Lower lobe of right lung (tissue), 2 donors: ENCODE measurements around the gene HECTD4. TPM values are rescaled to one million over a fixed set of nuclear protein-coding genes. Genes with fewer than 3 reads are reported as not detected.

ENCODE experiments used
- ATAC-seq, 2 donors: fragments of 200-7000 bp; cut with Tn5 transposase; one replicate each; pipeline ENCODE4 v1.9.1; 2020 to 2022; ENCODE audit warnings: mild to moderate bottlenecking in 2 of 2, moderate library complexity in 2 of 2
- DNase-seq: peaks from one replicate; pipeline ENCODE4 v3.0.0-alpha.2; 2020
- H3K27ac ChIP-seq: fragments of 200-600 bp; one replicate; pipeline ENCODE4 v1.8.0; 2022
- H3K27me3 ChIP-seq: fragments of 200-600 bp; one replicate; pipeline ENCODE4 v1.8.0; 2022; ENCODE audit warnings: low read depth
- H3K36me3 ChIP-seq: fragments of 200-600 bp; one replicate; pipeline ENCODE4 v1.8.0; 2022; ENCODE audit warnings: mild to moderate bottlenecking
- H3K4me1 ChIP-seq: fragments of 200-600 bp; one replicate; pipeline ENCODE4 v1.8.0; 2022
- H3K4me3 ChIP-seq: fragments of 200-600 bp; one replicate; pipeline ENCODE4 v1.8.0; 2022; ENCODE audit warnings: mild to moderate bottlenecking
- H3K9me3 ChIP-seq: fragments of 200-600 bp; one replicate; pipeline ENCODE4 v1.8.0; 2022
- intact Hi-C: fragments of 100-400 bp; cut with DNase I; formaldehyde crosslinking; loops from one replicate; pipeline ENCODE4 v1.11.0; 2022
- total RNA-seq: library from RNA; stranded (reverse); fragmentation: NEBNext Ultra II Directional; extraction: Animal tissue kit (Norgen Biotek cat#: 25700); gene quantifications from one replicate; pipeline ENCODE4 v1.2.1, GENCODE V29; 2021
- TF ChIP-seq, protein P1 (sequence below): fragments of 200-600 bp; IDR thresholded peaks from one replicate; pipeline ENCODE4 v1.8.0; 2022; ENCODE audit warnings: antibody characterized with exemption, mild to moderate bottlenecking
- donor health status: DM: no; HTN: yes; CAD: no; lungs with severe emphysema.

The HECTD4 gene
- total RNA-seq, 1 donor from 2014 or later, result 54.8 TPM

DNA sequence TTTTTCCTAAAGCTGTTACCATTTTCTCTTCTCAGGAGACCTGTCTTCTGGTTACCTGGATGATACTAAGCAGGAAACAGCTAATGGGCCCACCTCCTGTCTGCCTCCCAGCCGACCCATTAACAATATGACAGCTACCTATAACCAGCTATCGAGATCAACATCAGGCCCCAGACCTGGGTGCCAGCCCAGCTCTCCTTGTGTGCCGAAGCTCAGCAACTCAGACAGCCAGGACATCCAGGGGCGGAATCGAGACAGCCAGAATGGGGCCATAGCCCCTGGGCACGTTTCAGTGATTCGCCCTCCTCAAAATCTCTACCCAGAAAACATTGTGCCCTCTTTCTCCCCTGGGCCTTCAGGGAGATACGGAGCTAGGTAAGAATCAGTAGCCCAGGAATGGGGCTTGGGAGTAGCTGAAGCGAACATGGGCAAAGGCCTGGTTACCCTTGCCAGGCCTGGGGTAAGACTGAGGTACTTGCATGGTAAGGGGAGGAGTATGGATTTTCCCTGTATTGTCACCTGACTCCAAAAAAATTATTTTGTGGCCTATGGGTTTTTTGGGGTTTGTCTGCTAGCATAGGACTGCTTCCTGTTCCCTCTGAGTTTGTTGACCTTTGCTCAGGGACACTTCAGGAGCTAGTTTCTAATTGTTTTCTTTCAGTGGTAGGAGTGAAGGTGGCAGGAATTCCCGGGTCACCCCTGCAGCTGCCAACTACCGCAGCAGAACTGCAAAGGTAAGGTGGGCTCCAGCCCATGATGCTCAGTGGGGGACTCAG, 230.3 kb downstream of the HECTD4 start:
- intact Hi-C loops, result no loop called here
- H3K27ac ChIP-seq, result peak overlapping the region; percentile 24
- H3K4me3 ChIP-seq, result no peak overlapping the region
- DNase-seq (no peak), ATAC-seq (no peak)
- peaks cover 78% of the 10 kb centered on the region for H3K36me3 ChIP-seq
- TF ChIP-seq, protein P1, sequence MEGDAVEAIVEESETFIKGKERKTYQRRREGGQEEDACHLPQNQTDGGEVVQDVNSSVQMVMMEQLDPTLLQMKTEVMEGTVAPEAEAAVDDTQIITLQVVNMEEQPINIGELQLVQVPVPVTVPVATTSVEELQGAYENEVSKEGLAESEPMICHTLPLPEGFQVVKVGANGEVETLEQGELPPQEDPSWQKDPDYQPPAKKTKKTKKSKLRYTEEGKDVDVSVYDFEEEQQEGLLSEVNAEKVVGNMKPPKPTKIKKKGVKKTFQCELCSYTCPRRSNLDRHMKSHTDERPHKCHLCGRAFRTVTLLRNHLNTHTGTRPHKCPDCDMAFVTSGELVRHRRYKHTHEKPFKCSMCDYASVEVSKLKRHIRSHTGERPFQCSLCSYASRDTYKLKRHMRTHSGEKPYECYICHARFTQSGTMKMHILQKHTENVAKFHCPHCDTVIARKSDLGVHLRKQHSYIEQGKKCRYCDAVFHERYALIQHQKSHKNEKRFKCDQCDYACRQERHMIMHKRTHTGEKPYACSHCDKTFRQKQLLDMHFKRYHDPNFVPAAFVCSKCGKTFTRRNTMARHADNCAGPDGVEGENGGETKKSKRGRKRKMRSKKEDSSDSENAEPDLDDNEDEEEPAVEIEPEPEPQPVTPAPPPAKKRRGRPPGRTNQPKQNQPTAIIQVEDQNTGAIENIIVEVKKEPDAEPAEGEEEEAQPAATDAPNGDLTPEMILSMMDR, result no peak
- no peaks in the 10 kb centered on the region for H3K27me3 ChIP-seq
- H3K4me1 ChIP-seq, result no peaks in the 10 kb centered on the region
- H3K9me3 ChIP-seq, result no peaks in the 10 kb centered on the region

DNA sequence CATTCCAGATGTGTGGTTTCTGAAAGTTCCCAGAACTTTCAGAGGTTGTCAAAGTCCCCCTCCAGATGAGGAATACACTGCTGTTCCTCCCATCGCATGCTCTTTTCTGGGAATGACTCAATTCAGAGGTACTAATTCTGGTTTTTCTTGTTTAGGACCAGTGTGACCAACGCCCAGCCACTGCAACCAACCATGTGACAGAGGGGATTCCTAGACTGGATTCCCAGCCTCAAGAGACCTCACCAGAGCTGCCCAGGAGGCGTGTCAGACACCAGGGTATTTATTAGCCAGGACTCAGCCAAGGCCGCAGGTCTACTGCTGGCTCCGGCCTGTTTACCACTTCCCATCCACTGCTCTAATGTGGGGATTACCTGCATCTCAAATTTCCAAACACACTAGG, 232.6 kb downstream of the HECTD4 start:
- Histone ChIP-seq H3K27me3 (no peaks in the 10 kb centered on the region), H3K4me1 (no peaks in the 10 kb centered on the region), H3K27ac (no peak overlapping the region), H3K4me3 (no peak overlapping the region), H3K9me3 (no peaks in the 10 kb centered on the region), H3K36me3 (peaks cover 99% of the 10 kb centered on the region)
- no peak for DNase-seq
- TF ChIP-seq, protein P1, result no peak
- ATAC-seq, result peak; percentile 83 to 88
- intact Hi-C loops, result no loop called here

DNA sequence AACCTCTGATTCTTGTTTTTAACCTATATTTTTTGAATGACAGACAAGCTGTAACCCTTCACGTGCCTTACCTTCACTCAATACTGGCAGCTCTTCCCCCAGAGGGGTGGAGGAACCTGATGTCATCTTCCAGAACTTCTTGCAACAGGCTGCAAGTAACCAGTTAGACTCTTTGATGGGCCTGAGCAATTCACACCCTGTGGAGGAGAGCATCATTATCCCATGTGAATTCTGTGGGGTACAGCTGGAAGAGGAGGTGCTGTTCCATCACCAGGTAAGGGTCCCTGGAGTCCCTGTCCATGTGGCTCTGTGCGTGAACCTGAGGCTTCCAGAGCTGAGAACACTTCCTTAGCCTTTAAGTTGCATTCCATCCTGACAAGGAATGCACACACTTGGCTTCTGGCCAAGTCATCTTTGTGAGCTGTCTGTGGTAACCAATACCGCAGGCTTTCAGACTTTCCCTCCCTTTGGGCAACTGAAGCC, 234.2 kb downstream of the HECTD4 start:
- no peaks in the 10 kb centered on the region for H3K4me1 ChIP-seq
- H3K4me3 ChIP-seq, result no peak overlapping the region
- H3K9me3 ChIP-seq, result no peaks in the 10 kb centered on the region
- intact Hi-C loops, result no loop called here
- TF ChIP-seq, protein P1, result no peak
- ATAC-seq, result no peak
- no peaks in the 10 kb centered on the region for H3K27me3 ChIP-seq
- no peak overlapping the region for H3K27ac ChIP-seq
- DNase-seq, result no peak
- peaks cover 99% of the 10 kb centered on the region for H3K36me3 ChIP-seq

DNA sequence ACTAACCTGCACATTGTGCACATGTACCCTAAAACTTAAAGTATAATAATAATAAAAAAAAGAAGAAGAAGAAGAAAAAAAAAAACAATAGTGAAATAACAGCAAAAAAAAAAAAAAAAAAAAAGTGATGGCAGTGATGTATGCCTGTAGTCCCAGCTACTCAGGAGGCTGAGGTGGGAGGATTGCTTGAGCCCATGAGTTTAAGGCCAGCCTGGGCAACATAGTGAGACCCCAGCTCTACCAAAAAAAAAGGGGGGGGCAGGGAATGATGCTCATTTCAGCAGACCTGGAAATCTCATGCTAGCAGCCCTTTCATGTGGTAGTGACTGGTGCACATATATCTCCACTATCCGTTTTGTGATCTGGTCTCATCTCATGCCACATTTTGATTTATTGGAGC, 236.1 kb downstream of the HECTD4 start:
- DNase-seq (no peak), ATAC-seq (no peak)
- intact Hi-C loops, result no loop called here
- no peaks in the 10 kb centered on the region for H3K4me1 ChIP-seq
- no peak overlapping the region for H3K4me3 ChIP-seq
- H3K36me3 ChIP-seq, result peaks cover 99% of the 10 kb centered on the region
- no peaks in the 10 kb centered on the region for H3K9me3 ChIP-seq
- H3K27ac ChIP-seq, result no peak overlapping the region
- TF ChIP-seq, protein P1, result no peak
- no peaks in the 10 kb centered on the region for H3K27me3 ChIP-seq

DNA sequence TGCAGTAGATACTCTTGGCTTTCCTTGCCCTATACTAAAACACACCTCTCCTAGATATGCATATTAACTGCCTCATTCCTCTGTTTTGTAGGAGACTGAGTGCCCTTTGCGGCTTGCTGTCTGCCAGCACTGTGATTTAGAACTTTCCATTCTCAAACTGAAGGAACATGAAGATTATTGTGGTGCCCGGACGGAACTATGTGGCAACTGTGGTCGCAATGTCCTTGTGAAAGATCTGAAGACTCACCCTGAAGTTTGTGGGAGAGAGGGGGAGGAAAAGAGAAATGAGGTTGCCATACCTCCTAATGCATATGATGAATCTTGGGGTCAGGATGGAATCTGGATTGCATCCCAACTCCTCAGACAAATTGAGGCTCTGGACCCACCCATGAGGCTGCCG, 241.5 kb downstream of the HECTD4 start:
- H3K27ac ChIP-seq, result peak overlapping the region; percentile 3
- H3K9me3 ChIP-seq, result no peaks in the 10 kb centered on the region
- H3K4me3 ChIP-seq, result no peak overlapping the region
- intact Hi-C loops, result no loop called here
- TF ChIP-seq, protein P1, result no peak
- ATAC-seq (peak in 1 of 2 donors; percentile 5), DNase-seq (no peak)
- peaks cover 100% of the 10 kb centered on the region for H3K36me3 ChIP-seq
- peaks cover 13% of the 10 kb centered on the region for H3K4me1 ChIP-seq
- no peaks in the 10 kb centered on the region for H3K27me3 ChIP-seq
